AG04450 (cell line): Measurements from ENCODE around the gene CFTR. TPM values are rescaled to one million over a fixed set of nuclear protein-coding genes. Genes with fewer than 3 reads are reported as not detected.

Source experiments
- CTCF ChIA-PET: fragments of 300-600, 350-600 bp; formaldehyde crosslinking; extraction: SDS; loops from one replicate; lab custom pipeline; 2022; ENCODE audit warnings: antibody characterized with exemption, inconsistent platforms; lab: Charles Lee
- POLR2A ChIA-PET: fragments of 350-600 bp; formaldehyde crosslinking; extraction: SDS; loops from one replicate; lab custom pipeline; 2021; ENCODE audit warnings: antibody characterized with exemption, inconsistent platforms; lab: Yijun Ruan, JAX
- DNase-seq: peaks from one replicate; pipeline ENCODE4 v3.0.0-alpha.2; 2011; ENCODE audit warnings: low read depth, low spot score
- H3K27ac ChIP-seq: one replicate; pipeline ENCODE4 v1.5.1; 2012; ENCODE audit warnings: low read depth, low read length, control low read depth
- H3K27me3 ChIP-seq: one replicate; pipeline ENCODE4 v1.6.0; 2012; ENCODE audit warnings: low read length; ENCODE audit not compliant: control insufficient read depth, insufficient read depth
- H3K4me3 ChIP-seq: 2 replicates; pipeline ENCODE4 v1.5.1; 2011; ENCODE audit warnings: mild to moderate bottlenecking, low read depth, low read length, control low read depth
- H3K9me3 ChIP-seq: 2 replicates; pipeline ENCODE4 v1.5.1; 2012; ENCODE audit warnings: low read length; ENCODE audit not compliant: control insufficient read depth, insufficient read depth
- polyA plus RNA-seq: library from polyadenylated mRNA; depleted of rRNA; stranded (reverse); fragments of >200 nt; gene quantifications from 2 replicates; pipeline ENCODE4 v1.2.3, GENCODE V29; 2011
- TF ChIP-seq, protein P1 (sequence below): IDR thresholded peaks from 2 replicates; pipeline ENCODE4 v1.5.1; 2011; ENCODE audit warnings: low read depth, low read length, control low read depth, inconsistent platforms

The CFTR gene
- polyA plus RNA-seq, 1 experiment, result 0.37 TPM

DNA sequence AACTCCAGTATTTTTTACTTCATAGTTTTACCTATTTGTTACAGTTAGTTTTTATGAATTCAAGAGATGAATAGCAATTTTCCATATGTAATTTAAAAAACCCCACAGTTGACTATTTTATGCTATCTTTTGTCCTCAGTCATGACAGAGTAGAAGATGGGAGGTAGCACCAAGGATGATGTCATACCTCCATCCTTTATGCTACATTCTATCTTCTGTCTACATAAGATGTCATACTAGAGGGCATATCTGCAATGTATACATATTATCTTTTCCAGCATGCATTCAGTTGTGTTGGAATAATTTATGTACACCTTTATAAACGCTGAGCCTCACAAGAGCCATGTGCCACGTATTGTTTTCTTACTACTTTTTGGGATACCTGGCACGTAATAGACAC lies 184.2 kb downstream of the CFTR start:
- ChIA-PET CTCF (interaction anchor here (2.2 kb wide), 1 partner anchor 9 kb away, joined by 7 read pairs; no protein-coding TSS in a partner anchor), POLR2A (no interaction called here)
- Histone ChIP-seq H3K4me3 (no peak overlapping the region), H3K27me3 (no peaks in the 10 kb centered on the region), H3K27ac (no peak overlapping the region), H3K9me3 (no peaks in the 10 kb centered on the region)
- no peak for DNase-seq
- TF ChIP-seq, protein P1, sequence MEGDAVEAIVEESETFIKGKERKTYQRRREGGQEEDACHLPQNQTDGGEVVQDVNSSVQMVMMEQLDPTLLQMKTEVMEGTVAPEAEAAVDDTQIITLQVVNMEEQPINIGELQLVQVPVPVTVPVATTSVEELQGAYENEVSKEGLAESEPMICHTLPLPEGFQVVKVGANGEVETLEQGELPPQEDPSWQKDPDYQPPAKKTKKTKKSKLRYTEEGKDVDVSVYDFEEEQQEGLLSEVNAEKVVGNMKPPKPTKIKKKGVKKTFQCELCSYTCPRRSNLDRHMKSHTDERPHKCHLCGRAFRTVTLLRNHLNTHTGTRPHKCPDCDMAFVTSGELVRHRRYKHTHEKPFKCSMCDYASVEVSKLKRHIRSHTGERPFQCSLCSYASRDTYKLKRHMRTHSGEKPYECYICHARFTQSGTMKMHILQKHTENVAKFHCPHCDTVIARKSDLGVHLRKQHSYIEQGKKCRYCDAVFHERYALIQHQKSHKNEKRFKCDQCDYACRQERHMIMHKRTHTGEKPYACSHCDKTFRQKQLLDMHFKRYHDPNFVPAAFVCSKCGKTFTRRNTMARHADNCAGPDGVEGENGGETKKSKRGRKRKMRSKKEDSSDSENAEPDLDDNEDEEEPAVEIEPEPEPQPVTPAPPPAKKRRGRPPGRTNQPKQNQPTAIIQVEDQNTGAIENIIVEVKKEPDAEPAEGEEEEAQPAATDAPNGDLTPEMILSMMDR, result no peak

DNA sequence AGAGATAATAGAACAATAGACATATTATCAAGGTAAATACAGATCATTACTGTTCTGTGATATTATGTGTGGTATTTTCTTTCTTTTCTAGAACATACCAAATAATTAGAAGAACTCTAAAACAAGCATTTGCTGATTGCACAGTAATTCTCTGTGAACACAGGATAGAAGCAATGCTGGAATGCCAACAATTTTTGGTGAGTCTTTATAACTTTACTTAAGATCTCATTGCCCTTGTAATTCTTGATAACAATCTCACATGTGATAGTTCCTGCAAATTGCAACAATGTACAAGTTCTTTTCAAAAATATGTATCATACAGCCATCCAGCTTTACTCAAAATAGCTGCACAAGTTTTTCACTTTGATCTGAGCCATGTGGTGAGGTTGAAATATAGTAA lies 185.5 kb downstream of the CFTR start:
- Histone ChIP-seq H3K27ac (no peak overlapping the region), H3K27me3 (no peaks in the 10 kb centered on the region), H3K4me3 (no peak overlapping the region), H3K9me3 (no peaks in the 10 kb centered on the region)
- POLR2A ChIA-PET, result interaction anchor here (0.7 kb wide), 1 partner anchor 48 kb away, joined by 3 read pairs; no protein-coding TSS in a partner anchor
- TF ChIP-seq, protein P1, result no peak
- CTCF ChIA-PET, result interaction anchor here (1.0 to 2.2 kb wide), 3 partner anchors 8 to 206 kb away, joined by 5 to 7 read pairs (median 5); no protein-coding TSS in a partner anchor
- DNase-seq, result no peak

DNA sequence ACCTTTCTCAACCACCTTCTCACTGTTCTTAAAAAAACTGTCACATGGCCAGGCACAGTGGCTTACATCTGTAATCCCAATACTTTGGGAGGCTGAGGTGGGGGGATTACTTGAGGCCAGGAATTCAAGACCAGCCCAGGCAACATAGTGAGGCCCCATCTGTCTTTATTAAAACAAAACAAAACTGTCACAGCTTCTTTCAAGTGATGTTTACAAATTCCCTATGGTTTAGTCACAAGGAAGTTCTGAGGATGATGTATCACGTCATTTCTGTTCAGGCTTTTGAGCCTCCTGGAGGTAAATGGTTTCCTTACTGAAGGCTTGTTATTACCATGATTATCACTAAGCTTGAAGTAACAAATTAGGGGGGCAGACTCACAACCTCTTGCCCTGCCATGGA lies 186.2 kb downstream of the CFTR start:
- H3K27me3 ChIP-seq, result no peaks in the 10 kb centered on the region
- peak overlapping the region; percentile 22 for H3K27ac ChIP-seq
- CTCF ChIA-PET, result interaction anchor here (1.3 kb wide), 1 partner anchor 207 kb away, joined by 5 read pairs; no protein-coding TSS in a partner anchor
- no peak for DNase-seq
- H3K4me3 ChIP-seq, result no peak overlapping the region
- POLR2A ChIA-PET, result interaction anchor here (0.7 kb wide), 1 partner anchor 49 kb away, joined by 3 read pairs; no protein-coding TSS in a partner anchor
- TF ChIP-seq, protein P1, result 0 out of 2 replicates have a peak, but pooled peaks have one; percentile 1
- no peaks in the 10 kb centered on the region for H3K9me3 ChIP-seq

DNA sequence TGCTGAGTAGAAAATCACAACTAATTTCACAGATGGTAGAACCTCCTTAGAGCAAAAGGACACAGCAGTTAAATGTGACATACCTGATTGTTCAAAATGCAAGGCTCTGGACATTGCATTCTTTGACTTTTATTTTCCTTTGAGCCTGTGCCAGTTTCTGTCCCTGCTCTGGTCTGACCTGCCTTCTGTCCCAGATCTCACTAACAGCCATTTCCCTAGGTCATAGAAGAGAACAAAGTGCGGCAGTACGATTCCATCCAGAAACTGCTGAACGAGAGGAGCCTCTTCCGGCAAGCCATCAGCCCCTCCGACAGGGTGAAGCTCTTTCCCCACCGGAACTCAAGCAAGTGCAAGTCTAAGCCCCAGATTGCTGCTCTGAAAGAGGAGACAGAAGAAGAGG lies 186.9 kb downstream of the CFTR start:
- Histone ChIP-seq H3K9me3 (no peaks in the 10 kb centered on the region), H3K27ac (no peak overlapping the region), H3K27me3 (no peaks in the 10 kb centered on the region), H3K4me3 (no peak overlapping the region)
- no peak for DNase-seq
- CTCF ChIA-PET, result interaction anchor here (1.3 kb wide), 1 partner anchor 208 kb away, joined by 5 read pairs; no protein-coding TSS in a partner anchor
- TF ChIP-seq, protein P1, result no peak
- POLR2A ChIA-PET, result interaction anchor here (1.3 kb wide), 1 partner anchor 85 kb away, joined by 4 read pairs; no protein-coding TSS in a partner anchor

DNA sequence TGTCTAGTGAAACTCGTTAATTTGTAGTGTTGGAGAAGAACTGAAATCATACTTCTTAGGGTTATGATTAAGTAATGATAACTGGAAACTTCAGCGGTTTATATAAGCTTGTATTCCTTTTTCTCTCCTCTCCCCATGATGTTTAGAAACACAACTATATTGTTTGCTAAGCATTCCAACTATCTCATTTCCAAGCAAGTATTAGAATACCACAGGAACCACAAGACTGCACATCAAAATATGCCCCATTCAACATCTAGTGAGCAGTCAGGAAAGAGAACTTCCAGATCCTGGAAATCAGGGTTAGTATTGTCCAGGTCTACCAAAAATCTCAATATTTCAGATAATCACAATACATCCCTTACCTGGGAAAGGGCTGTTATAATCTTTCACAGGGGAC lies 187.6 kb downstream of the CFTR start:
- DNase-seq, result no peak
- Histone ChIP-seq H3K4me3 (no peak overlapping the region), H3K27ac (no peak overlapping the region), H3K9me3 (no peaks in the 10 kb centered on the region), H3K27me3 (no peaks in the 10 kb centered on the region)
- ChIA-PET CTCF (interaction anchor here (0.5 kb wide), 1 partner anchor 226 kb away, joined by 3 read pairs; no protein-coding TSS in a partner anchor), POLR2A (interaction anchor here (1.3 kb wide), 1 partner anchor 86 kb away, joined by 4 read pairs; no protein-coding TSS in a partner anchor)
- TF ChIP-seq, protein P1, result no peak
